Left renal cortex interstitium (tissue), 4 donors: ENCODE measurements around the gene SMYD4. TPM values are rescaled to one million over a fixed set of nuclear protein-coding genes. Genes with fewer than 3 reads are reported as not detected.
"Not testable (repeated sequence)": the region's sequence is repeated elsewhere in the genome, so short reads cannot be mapped to it uniquely, and the experiment has no call there.

Source experiments
- DNase-seq, 4 donors: peaks; one replicate each; pipeline ENCODE4 v3.0.0-alpha.2; 2013; ENCODE audit warnings: low read depth in 4 of 4, low spot score in 2 of 4, missing footprints in 1 of 4
- polyA plus RNA-seq, 4 donors: library from polyadenylated mRNA; unstranded; fragments of 120-200 nt; gene quantifications; one replicate each; pipeline ENCODE4 v1.2.1, GENCODE V29; 2013; ENCODE audit not compliant: insufficient read length in 4 of 4

SMYD4 gene
- polyA plus RNA-seq: 10 to 100 TPM; 12.0 to 19.2 (median 15.0) TPM

GRCh38 chr17:1829592-1830257 lies at the start of gene SMYD4, which contains the start of gene RPA1:
TSS of gene SMYD4 (minus strand) at chr17:1829902. CDS start at chr17:1827994, 1,908 bp downstream.
TSS of gene RPA1 (plus strand) at chr17:1830005. CDS start at chr17:1830094, 89 bp downstream.
- DNase-seq: peak in 3 of 4 donors; percentile 72 to 85 (median 81)

GRCh38 chr17:1878419-1879121 lies 48.9 kb upstream of the SMYD4 start:
- DNase-seq: no peak

GRCh38 chr17:1875597-1875996 lies 45.9 kb upstream of the SMYD4 start:
- no peak for DNase-seq

- no peak for DNase-seq
Measured at GRCh38 chr17:1873418-1873817, 43.7 kb upstream of the SMYD4 start.

- DNase-seq: no peak
Measured at GRCh38 chr17:1872976-1873375, 43.3 kb upstream of the SMYD4 start.

- DNase-seq: no peak
Measured at GRCh38 chr17:1872254-1872653, 42.6 kb upstream of the SMYD4 start.

- no peak for DNase-seq
Measured at GRCh38 chr17:1871756-1872155, 42.1 kb upstream of the SMYD4 start.

- no peak for DNase-seq
Measured at GRCh38 chr17:1870592-1870991, 40.9 kb upstream of the SMYD4 start.

- DNase-seq: peak in 1 of 4 donors; percentile 13
Measured at GRCh38 chr17:1868090-1868489, 38.4 kb upstream of the SMYD4 start.

- DNase-seq: no peak
Measured at GRCh38 chr17:1867307-1867706, 37.6 kb upstream of the SMYD4 start.

GRCh38 chr17:1865252-1866037 lies 35.7 kb upstream of the SMYD4 start:
- DNase-seq: no peak

- DNase-seq: no peak
Measured at GRCh38 chr17:1861391-1862010, 31.8 kb upstream of the SMYD4 start.

GRCh38 chr17:1860978-1861377 lies 31.3 kb upstream of the SMYD4 start:
- no peak for DNase-seq

- not testable (repeated sequence) for DNase-seq
Measured at GRCh38 chr17:1856462-1856861, 26.8 kb upstream of the SMYD4 start.

- DNase-seq: no peak
Measured at GRCh38 chr17:1853698-1854097, 24.0 kb upstream of the SMYD4 start.

- DNase-seq: no peak
Measured at GRCh38 chr17:1852327-1852726, 22.6 kb upstream of the SMYD4 start.

- no peak for DNase-seq
Measured at GRCh38 chr17:1847191-1847590, 17.5 kb upstream of the SMYD4 start.

GRCh38 chr17:1843947-1844346 lies 14.2 kb upstream of the SMYD4 start:
- DNase-seq: no peak

GRCh38 chr17:1839516-1839915 lies 9.8 kb upstream of the SMYD4 start:
- DNase-seq: no peak

GRCh38 chr17:1834380-1835149 lies 4.9 kb upstream of the SMYD4 start:
- no peak for DNase-seq
